CD4-positive, alpha-beta memory T cell (primary cell): ENCODE measurements around the gene FEM1C. TPM values are rescaled to one million over a fixed set of nuclear protein-coding genes. Genes with fewer than 3 reads are reported as not detected.

ENCODE experiments used
- CTCF ChIA-PET: fragments of 350-600 bp; sonication (Branson Sonifier 250); formaldehyde crosslinking; loops from one replicate; lab custom pipeline; 2021; ENCODE audit warnings: inconsistent platforms; ENCODE audit not compliant: partially characterized antibody; lab: Charles Lee
- POLR2A ChIA-PET: fragments of 350-600 bp; sonication (Branson Sonifier 250); formaldehyde crosslinking; loops from one replicate; lab custom pipeline; 2021; ENCODE audit not compliant: partially characterized antibody; lab: Charles Lee
- DNase-seq, 5 donors: peaks; one replicate each; pipeline versions ENCODE4 v3.0.0 to v3.0.0-alpha.2; 2020 to 2022; ENCODE audit warnings: mixed read lengths in 1 of 5
- H3K27ac ChIP-seq: one replicate; pipeline ENCODE4 v1.7.0; 2013; ENCODE audit warnings: low read depth, low read length
- H3K27me3 ChIP-seq: 2 replicates; pipeline ENCODE4 v1.7.0; 2013; ENCODE audit warnings: mild to moderate bottlenecking, low read length, moderate library complexity; ENCODE audit not compliant: insufficient read depth
- H3K36me3 ChIP-seq: 2 replicates; pipeline ENCODE4 v1.7.0; 2013; ENCODE audit warnings: mild to moderate bottlenecking, low read length, moderate library complexity; ENCODE audit not compliant: insufficient read depth
- H3K4me1 ChIP-seq: 2 replicates; pipeline ENCODE4 v1.7.0; 2013; ENCODE audit warnings: mild to moderate bottlenecking, low read length, moderate library complexity; ENCODE audit not compliant: insufficient read depth
- H3K4me3 ChIP-seq, 2 donors: one replicate each; pipeline ENCODE4 v1.7.0; 2013; ENCODE audit warnings: low read length in 2 of 2, mild to moderate bottlenecking in 1 of 2
- H3K9me3 ChIP-seq, 2 donors: one replicate each; pipeline ENCODE4 v1.7.0; 2013; ENCODE audit warnings: low read length in 2 of 2, control low read depth in 1 of 2; ENCODE audit not compliant: control insufficient read depth in 1 of 2
- H3K27ac Mint-ChIP-seq, 7 donors: one replicate each; pipeline ENCODE4 v1.8.0; 2020 to 2021; ENCODE audit warnings: mixed read lengths in 7 of 7, mild to moderate bottlenecking in 6 of 7, inconsistent platforms in 3 of 7, moderate library complexity in 3 of 7
- H3K27me3 Mint-ChIP-seq, 2 donors: one replicate each; pipeline ENCODE4 v1.8.0; 2020 to 2021; ENCODE audit warnings: mixed read lengths in 2 of 2
- H3K36me3 Mint-ChIP-seq, 2 donors: one replicate each; pipeline ENCODE4 v1.8.0; 2020 to 2021; ENCODE audit warnings: mixed read lengths in 2 of 2, inconsistent platforms in 1 of 2, mild to moderate bottlenecking in 1 of 2
- H3K4me1 Mint-ChIP-seq, 4 donors: one replicate each; pipeline ENCODE4 v1.8.0; 2020 to 2021; ENCODE audit warnings: mixed read lengths in 4 of 4, mild to moderate bottlenecking in 1 of 4
- H3K4me3 Mint-ChIP-seq, 8 donors: one replicate each; pipeline ENCODE4 v1.8.0; 2020 to 2021; ENCODE audit warnings: mixed read lengths in 8 of 8, mild to moderate bottlenecking in 7 of 8, moderate library complexity in 6 of 8, inconsistent platforms in 3 of 8
- H3K9me3 Mint-ChIP-seq, 8 donors: one replicate each; pipeline ENCODE4 v1.8.0; 2020 to 2021; ENCODE audit warnings: mixed read lengths in 8 of 8, mild to moderate bottlenecking in 5 of 8, inconsistent platforms in 3 of 8, moderate library complexity in 1 of 8
- intact Hi-C: fragments of 100-400 bp; cut with micrococcal nuclease; formaldehyde crosslinking; loops from one replicate; pipeline ENCODE4 v1.15.1; 2023
- polyA plus RNA-seq, 2 donors: library from polyadenylated mRNA; unstranded; fragments of 300-500 nt; fragmentation: Illumina TruSeq; gene quantifications; one replicate each; pipeline ENCODE4 v1.2.3, GENCODE V29; 2021
- total RNA-seq, 2 experiments: library from RNA; stranded (reverse); gene quantifications; one replicate each; pipeline ENCODE4 v1.2.3, GENCODE V29; 2021

Gene FEM1C
- total and polyA plus RNA-seq, 4 experiments from 2014 or later, result 2.3 to 19.7 (median 10.6) TPM

DNA sequence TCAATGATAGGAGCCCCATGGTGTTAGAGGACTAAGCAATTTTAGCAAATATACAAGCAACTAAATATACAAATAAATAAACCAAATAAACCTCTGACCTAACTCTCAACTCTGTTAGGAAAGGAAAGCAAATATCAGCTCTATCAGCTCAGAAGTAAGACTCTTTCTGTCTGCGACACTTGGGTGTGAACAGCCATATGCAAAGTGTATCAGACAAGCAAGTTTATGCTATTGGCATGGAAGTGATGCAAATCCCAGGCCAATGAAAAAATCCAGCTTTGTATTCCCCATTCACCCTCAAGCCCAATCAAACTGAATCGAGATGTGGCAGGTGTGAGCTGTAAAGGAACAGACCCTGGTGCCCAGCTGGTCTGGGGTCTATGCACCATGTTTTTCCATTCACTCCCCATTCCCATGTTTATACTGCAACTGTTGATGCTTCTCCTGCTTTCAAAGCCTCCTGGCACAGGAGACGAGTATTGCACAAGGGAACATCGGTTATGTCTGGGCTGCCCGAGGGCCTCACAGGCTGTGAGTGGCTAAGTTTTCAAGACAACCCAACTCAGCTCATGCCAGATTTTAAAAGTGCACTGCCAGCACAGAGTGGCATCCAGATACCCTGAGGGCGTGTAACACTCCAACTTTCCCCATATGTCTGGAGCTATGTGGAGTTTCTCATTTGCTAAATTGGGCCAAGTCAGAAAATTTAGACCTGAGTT is 73.1 kb downstream of the FEM1C start:
- no peaks in the 10 kb centered on the region for H3K36me3 Mint-ChIP-seq
- H3K27ac ChIP-seq, result no peak overlapping the region
- intact Hi-C loops, result no loop called here
- ChIA-PET POLR2A (no interaction called here), CTCF (no interaction called here)
- peaks cover 4 to 6% of the 10 kb centered on the region in 2 donors for H3K27me3 Mint-ChIP-seq
- H3K9me3 Mint-ChIP-seq, result no peaks in the 10 kb centered on the region
- peaks cover 0 to 1% (median 0%) of the 10 kb centered on the region in 4 donors for H3K4me1 Mint-ChIP-seq
- H3K9me3 ChIP-seq, result no peaks in the 10 kb centered on the region
- no peaks in the 10 kb centered on the region for H3K36me3 ChIP-seq
- H3K4me3 ChIP-seq, result no peak overlapping the region
- no peaks in the 10 kb centered on the region for H3K27me3 ChIP-seq
- DNase-seq, result no peak
- H3K27ac Mint-ChIP-seq, result no peak overlapping the region
- H3K4me1 ChIP-seq, result no peaks in the 10 kb centered on the region
- H3K4me3 Mint-ChIP-seq, result no peak overlapping the region

DNA sequence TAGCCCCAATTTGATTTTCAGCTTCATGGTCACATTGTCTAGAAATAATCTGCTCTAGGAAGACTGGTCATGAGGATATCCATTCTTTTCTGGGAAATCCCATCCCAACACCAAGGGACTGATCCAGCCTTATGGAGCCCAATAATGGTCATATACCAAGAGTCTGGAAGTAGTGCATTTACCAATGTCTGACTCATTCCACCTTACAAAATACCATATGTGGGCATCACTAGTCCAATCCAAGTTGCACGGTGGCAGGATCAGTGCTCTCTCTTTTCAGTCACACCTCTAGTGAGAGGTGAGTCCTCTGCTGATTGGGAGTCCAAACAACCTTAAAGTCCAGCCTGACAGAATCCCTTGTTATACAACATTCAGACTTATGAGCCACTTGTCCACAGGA is 73.7 kb downstream of the FEM1C start:
- no peaks in the 10 kb centered on the region for H3K27me3 ChIP-seq
- Mint-ChIP-seq H3K4me1 (peaks cover 0 to 1% (median 0%) of the 10 kb centered on the region in 4 donors), H3K27ac (no peak overlapping the region), H3K4me3 (no peak overlapping the region), H3K9me3 (no peaks in the 10 kb centered on the region), H3K36me3 (no peaks in the 10 kb centered on the region), H3K27me3 (peaks cover 5 to 6% of the 10 kb centered on the region in 2 donors)
- CTCF ChIA-PET, result no interaction called here
- DNase-seq, result no peak
- no peaks in the 10 kb centered on the region for H3K4me1 ChIP-seq
- no peak overlapping the region for H3K27ac ChIP-seq
- H3K36me3 ChIP-seq, result no peaks in the 10 kb centered on the region
- H3K4me3 ChIP-seq, result no peak overlapping the region
- intact Hi-C loops, result no loop called here
- no peaks in the 10 kb centered on the region for H3K9me3 ChIP-seq
- POLR2A ChIA-PET, result no interaction called here

Other genes with a start within 250 kb of the FEM1C start
- 1 to 10 TPM; 5.9 to 6.3 TPM for gene CCDC112, start 248.1 kb downstream of the FEM1C start, total RNA-seq
- 1 to 10 TPM; 2.4 to 4.7 TPM for gene CCDC112, start 248.1 kb downstream of the FEM1C start, polyA plus RNA-seq
- gene TICAM2, start 57.7 kb upstream of the FEM1C start, total RNA-seq, result 1 to 10 TPM; 1.3 to 1.6 TPM
- gene TICAM2, start 57.7 kb upstream of the FEM1C start, polyA plus RNA-seq, result under 1 TPM in 1 of 2 donors, not detected in 1; 0.52 TPM
- 10 to 100 TPM; 47.5 to 49.5 TPM for gene TMED7, start 81.3 kb upstream of the FEM1C start, total RNA-seq
- gene TMED7, start 81.3 kb upstream of the FEM1C start, polyA plus RNA-seq, result 10 to 100 TPM; 32.1 to 36.9 TPM